GM18861 (cell line): ENCODE measurements around the gene BASP1.
"Not testable (repeated sequence)": the region's sequence is repeated elsewhere in the genome, so short reads cannot be mapped to it uniquely, and the experiment has no call there.

Experiments used
- ATAC-seq: cut with Tn5 transposase; IDR thresholded peaks from one replicate; pipeline ENCODE4 v1.9.1; 2021; ENCODE audit not compliant: unreplicated experiment

The BASP1 gene

GRCh38 chr5:17311811-17312210 lies 94.4 kb downstream of the BASP1 start:
- not testable (repeated sequence) for ATAC-seq

GRCh38 chr5:17312358-17312757 lies 94.9 kb downstream of the BASP1 start:
- no peak for ATAC-seq

- no peak for ATAC-seq
Measured at GRCh38 chr5:17314907-17315471, 97.6 kb downstream of the BASP1 start.

- ATAC-seq = no peak
Measured at GRCh38 chr5:17315710-17316221, 98.3 kb downstream of the BASP1 start.

- ATAC-seq = peak; percentile 75
Measured at GRCh38 chr5:17316970-17317459, 99.6 kb downstream of the BASP1 start.

- ATAC-seq = peak; percentile 20
Measured at GRCh38 chr5:17317473-17317872, 100.0 kb downstream of the BASP1 start.

- ATAC-seq = not testable (repeated sequence)
Measured at GRCh38 chr5:17319095-17319494, 101.7 kb downstream of the BASP1 start.

GRCh38 chr5:17325770-17326599 lies 108.6 kb downstream of the BASP1 start:
- ATAC-seq = no peak
